ENCODE data around the gene TRIP11. TPM values are rescaled to one million over a fixed set of nuclear protein-coding genes. Genes with fewer than 3 reads are reported as not detected.
A peak's percentile ranks its signal among the peaks of the same experiment; 100 is the strongest.

Gene TRIP11
- total RNA-seq = 10 to 100 TPM; 36.1 to 58.7 (median 47.1) TPM
- polyA plus RNA-seq = 1 to 10 TPM; 4.2 to 6.9 TPM

DNA sequence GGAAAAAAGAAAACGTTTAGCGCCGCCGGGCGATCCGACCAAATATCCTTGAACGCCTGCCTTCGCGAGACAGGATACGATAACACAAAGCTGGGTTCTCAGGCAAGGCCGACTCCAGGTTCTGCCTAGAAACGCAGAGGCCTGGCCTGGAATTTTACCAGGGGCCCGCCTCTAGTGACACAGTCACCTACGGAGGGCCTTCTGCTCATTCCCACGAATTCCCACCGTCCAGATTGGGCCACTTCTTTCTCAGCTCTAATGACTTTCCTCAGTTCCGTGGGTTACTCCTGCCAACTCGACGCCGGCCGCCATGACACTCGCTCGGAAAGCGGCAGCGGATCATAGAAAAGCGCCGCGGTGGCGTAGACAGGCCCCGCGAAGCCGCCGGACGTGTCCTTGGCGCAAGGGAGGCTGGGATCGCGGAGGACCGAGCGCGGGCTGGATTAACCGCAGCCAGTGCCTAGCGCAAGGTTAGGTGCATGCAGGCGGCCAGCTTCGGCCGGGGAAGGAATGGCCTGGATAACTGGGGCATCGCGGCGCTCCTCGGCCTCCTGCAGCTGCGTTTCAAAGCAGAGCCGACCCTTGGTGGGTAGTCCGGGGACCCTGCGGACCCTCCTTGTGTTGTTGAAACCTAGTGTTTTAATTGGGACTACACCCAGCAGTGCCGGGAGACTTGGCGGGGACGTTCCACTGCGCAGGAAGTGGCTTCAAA, at the start of gene TRIP11:
Gene TRIP11, minus strand, starts transcription at position 341 of the 712 bp plus-strand sequence. CDS start 374 bp downstream, outside the sequence.
- Histone ChIP-seq H3K36me3 (no peaks in the 10 kb centered on the region), H3K27ac (peak within 1 kb of the TSS; percentile 74 to 100 (median 98)), H3K9me3 (no peaks in the 10 kb centered on the region), H3K4me3 (peak within 1 kb of the TSS; percentile 61 to 81 (median 68)), H3K4me1 (peaks cover 6 to 31% (median 14%) of the 10 kb centered on the region in 3 donors), H3K27me3 (no peaks in the 10 kb centered on the region)
- intact Hi-C loops (cut with DNase I) = no loop called here
- ATAC-seq (peak; percentile 92 to 97 (median 94)), DNase-seq (peak; percentile 92 to 97 (median 94)), FAIRE-seq (no peak)
- 1% methylated on average over 57 of the region's 57 CpGs for WGBS, 2 donors
- TF ChIP-seq, protein P1, sequence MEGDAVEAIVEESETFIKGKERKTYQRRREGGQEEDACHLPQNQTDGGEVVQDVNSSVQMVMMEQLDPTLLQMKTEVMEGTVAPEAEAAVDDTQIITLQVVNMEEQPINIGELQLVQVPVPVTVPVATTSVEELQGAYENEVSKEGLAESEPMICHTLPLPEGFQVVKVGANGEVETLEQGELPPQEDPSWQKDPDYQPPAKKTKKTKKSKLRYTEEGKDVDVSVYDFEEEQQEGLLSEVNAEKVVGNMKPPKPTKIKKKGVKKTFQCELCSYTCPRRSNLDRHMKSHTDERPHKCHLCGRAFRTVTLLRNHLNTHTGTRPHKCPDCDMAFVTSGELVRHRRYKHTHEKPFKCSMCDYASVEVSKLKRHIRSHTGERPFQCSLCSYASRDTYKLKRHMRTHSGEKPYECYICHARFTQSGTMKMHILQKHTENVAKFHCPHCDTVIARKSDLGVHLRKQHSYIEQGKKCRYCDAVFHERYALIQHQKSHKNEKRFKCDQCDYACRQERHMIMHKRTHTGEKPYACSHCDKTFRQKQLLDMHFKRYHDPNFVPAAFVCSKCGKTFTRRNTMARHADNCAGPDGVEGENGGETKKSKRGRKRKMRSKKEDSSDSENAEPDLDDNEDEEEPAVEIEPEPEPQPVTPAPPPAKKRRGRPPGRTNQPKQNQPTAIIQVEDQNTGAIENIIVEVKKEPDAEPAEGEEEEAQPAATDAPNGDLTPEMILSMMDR (IDR thresholded peaks at IDR 0.05) = no peak

DNA sequence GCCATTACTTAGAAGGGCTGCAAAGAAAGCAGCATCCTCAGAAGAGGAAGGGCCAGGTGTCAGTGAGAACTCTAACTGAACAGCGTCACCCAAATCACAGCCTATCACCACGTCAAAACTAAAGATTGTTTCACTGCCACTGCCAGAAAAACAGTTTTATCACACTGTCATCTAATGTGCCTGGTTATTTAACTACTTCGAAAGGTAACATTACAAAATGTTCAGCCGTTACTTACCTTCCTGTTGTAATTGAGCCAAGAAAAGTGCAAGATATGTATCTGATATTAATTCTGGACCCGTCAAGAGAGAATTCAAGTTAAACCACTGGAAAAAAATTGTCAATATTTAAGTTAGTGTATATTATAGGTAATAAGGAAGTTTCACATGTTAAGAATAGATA, 48.6 kb upstream of the TRIP11 start:
- Histone ChIP-seq H3K4me3 (no peak overlapping the region), H3K4me1 (no peaks in the 10 kb centered on the region), H3K36me3 (peaks cover 0 to 27% (median 0%) of the 10 kb centered on the region in 3 donors), H3K27me3 (no peaks in the 10 kb centered on the region), H3K9me3 (no peaks in the 10 kb centered on the region), H3K27ac (no peak overlapping the region)
- FAIRE-seq = no peak
- intact Hi-C loops (cut with DNase I) = no loop called here
- TF ChIP-seq, protein P1 (IDR thresholded peaks at IDR 0.05) = no peak
- ATAC-seq = no peak
- 66 to 72% methylated on average over 5 of the region's 5 CpGs for WGBS, 2 donors
- no peak for DNase-seq

DNA sequence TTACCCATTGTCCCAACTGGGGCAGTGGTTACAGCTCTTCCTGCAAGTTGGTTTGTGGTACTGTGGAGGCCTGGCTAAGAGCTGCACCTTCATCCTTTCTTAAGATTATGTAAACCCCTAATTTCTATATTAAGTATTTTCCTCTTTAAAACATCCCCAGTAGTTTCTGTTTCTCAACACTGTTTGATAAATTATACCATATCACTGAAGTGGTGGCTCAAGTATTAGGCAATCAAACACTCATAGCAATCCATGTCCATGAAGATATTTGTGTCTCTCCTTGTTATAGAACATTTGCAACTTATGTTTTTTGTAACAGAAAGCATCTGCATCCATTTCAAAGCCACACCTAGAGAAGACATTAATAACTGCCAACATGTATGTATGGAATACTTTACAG, 34.7 kb upstream of the TRIP11 start:
- intact Hi-C loops (cut with DNase I) = no loop called here
- Histone ChIP-seq H3K36me3 (peaks cover 0 to 37% (median under 1%) of the 10 kb centered on the region in 3 donors), H3K27ac (no peak overlapping the region), H3K4me1 (no peaks in the 10 kb centered on the region), H3K9me3 (no peaks in the 10 kb centered on the region), H3K4me3 (no peak overlapping the region), H3K27me3 (no peaks in the 10 kb centered on the region)
- DNase-seq (no peak), FAIRE-seq (no peak), ATAC-seq (no peak)
- TF ChIP-seq, protein P1 (IDR thresholded peaks at IDR 0.05) = no peak

DNA sequence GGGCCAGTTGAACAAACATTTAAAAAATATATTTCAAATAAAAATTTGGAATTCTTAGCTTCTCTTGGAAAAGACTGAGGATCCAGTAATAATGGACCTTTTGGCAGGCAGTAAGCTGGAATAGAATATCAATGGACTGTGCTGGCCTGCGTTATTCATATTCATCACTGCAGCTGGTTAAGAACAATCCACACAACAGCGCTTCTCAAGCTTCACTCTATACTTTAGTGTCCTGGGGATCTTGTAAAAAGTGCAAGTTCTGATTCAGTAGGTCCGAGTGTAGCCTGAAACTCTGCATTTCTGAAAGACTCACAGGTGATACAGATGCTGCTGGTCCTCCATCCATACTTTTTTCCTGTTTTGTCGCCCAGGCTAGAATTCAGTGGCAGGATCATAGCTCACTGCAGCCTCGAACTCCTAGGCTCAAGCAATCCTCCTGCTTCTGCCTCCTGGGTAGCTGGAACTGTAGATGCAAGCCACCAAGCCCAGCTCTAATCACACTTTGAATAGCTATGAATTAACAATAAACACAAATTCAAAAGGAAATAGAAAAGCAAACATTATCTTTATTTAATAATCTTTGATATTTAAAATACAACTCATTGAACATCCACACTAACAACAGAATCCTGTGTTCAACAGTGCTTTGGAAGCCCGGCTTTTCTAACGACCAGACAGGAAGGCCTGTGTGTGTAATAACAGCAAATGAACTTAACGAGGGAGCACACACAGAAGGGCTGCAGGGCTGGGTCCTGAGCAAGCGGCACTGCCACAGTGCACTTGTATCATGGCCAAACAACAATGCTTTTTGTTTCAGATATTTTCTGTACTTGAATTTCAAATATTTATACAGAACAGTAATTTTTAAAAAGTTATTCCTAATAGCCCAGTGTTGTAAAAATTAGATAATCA, 18.4 kb upstream of the TRIP11 start:
- TF ChIP-seq, protein P1 (IDR thresholded peaks at IDR 0.05) = no peak
- FAIRE-seq (no peak), ATAC-seq (no peak), DNase-seq (no peak)
- WGBS, 2 donors = 78 to 86% methylated on average over 9 of the region's 9 CpGs
- Histone ChIP-seq H3K27me3 (no peaks in the 10 kb centered on the region), H3K9me3 (no peaks in the 10 kb centered on the region), H3K4me1 (no peaks in the 10 kb centered on the region), H3K36me3 (no peaks in the 10 kb centered on the region), H3K4me3 (no peak overlapping the region), H3K27ac (no peak overlapping the region)
- intact Hi-C loops (cut with DNase I) = no loop called here

Measured in pancreas (tissue), 10 donors.